CD14-positive monocyte (primary cell): ENCODE data around the gene TMTC1. TPM values are rescaled to one million over a fixed set of nuclear protein-coding genes. Genes with fewer than 3 reads are reported as not detected.

Experiments used
- DNase-seq, 3 donors: peaks; one replicate each; pipeline ENCODE4 v3.0.0-alpha.2; 2011 to 2022
- H2AFZ ChIP-seq: 2 replicates; pipeline ENCODE4 v1.6.0; 2012; ENCODE audit warnings: mild to moderate bottlenecking, low read depth, low read length, inconsistent platforms; ENCODE audit not compliant: insufficient read depth, poor library complexity, severe bottlenecking
- H3K27ac ChIP-seq, 2 donors: 1 replicate in 1 of 2; 2 replicates in 1 of 2; pipeline ENCODE4 v1.5.1; 2012 to 2013; ENCODE audit warnings: low read length in 2 of 2, control low read depth in 1 of 2, inconsistent platforms in 1 of 2, low read depth in 1 of 2, mild to moderate bottlenecking in 1 of 2
- H3K27me3 ChIP-seq, 2 donors: one replicate each; pipeline versions ENCODE4 v1.6.0 to v1.6.1; 2011 to 2013; ENCODE audit warnings: low read length in 2 of 2; ENCODE audit not compliant: control insufficient read depth in 2 of 2, insufficient read depth in 2 of 2
- H3K36me3 ChIP-seq, 2 donors: replicated peaks in 1 of 2; 1 replicate in 1 of 2; 2 replicates in 1 of 2; pipeline versions ENCODE4 v1.5.1 to v1.6.1; 2012 to 2013; ENCODE audit warnings: low read length in 2 of 2, control low read depth in 1 of 2, inconsistent platforms in 1 of 2, mild to moderate bottlenecking in 1 of 2; ENCODE audit not compliant: insufficient read depth in 2 of 2, control insufficient read depth in 1 of 2
- H3K4me1 ChIP-seq, 2 donors: 1 replicate in 1 of 2; 2 replicates in 1 of 2; pipeline versions ENCODE4 v1.5.1 to v1.6.1; 2012 to 2013; ENCODE audit warnings: low read length in 2 of 2, control low read depth in 1 of 2, inconsistent platforms in 1 of 2, mild to moderate bottlenecking in 1 of 2, moderate library complexity in 1 of 2; ENCODE audit not compliant: insufficient read depth in 2 of 2, control insufficient read depth in 1 of 2
- H3K4me2 ChIP-seq: replicated peaks from 2 replicates; pipeline ENCODE3; 2012; ENCODE audit warnings: low read length, moderate library complexity, mild to moderate bottlenecking; ENCODE audit not compliant: poor library complexity, severe bottlenecking; ENCODE audit errors: extremely low read depth
- H3K4me3 ChIP-seq, 3 experiments: fragments of 200-600 bp in 1 of 3; sonication (generic) in 1 of 3; replicated peaks in 1 of 3; 1 replicate in 2 of 3; 2 replicates in 1 of 3; pipeline ENCODE4 v1.5.1; 2011 to 2013; ENCODE audit warnings: low read length in 3 of 3, mild to moderate bottlenecking in 3 of 3, control low read depth in 2 of 3, low read depth in 2 of 3, inconsistent platforms in 1 of 3, moderate library complexity in 1 of 3
- H3K79me2 ChIP-seq: 2 replicates; pipeline ENCODE4 v1.6.0; 2012; ENCODE audit warnings: mild to moderate bottlenecking, control low read depth, inconsistent platforms, low read length, moderate library complexity; ENCODE audit not compliant: insufficient read depth
- H3K9ac ChIP-seq: 2 replicates; pipeline ENCODE4 v1.6.0; 2017; ENCODE audit warnings: low read length, mild to moderate bottlenecking; ENCODE audit not compliant: insufficient read depth, poor library complexity, severe bottlenecking
- H3K9me3 ChIP-seq, 2 donors: replicated peaks in 1 of 2; 1 replicate in 1 of 2; 2 replicates in 1 of 2; pipeline versions ENCODE4 v1.5.1 to v1.6.1; 2012 to 2013; ENCODE audit warnings: low read length in 2 of 2, control low read depth in 1 of 2; ENCODE audit not compliant: control insufficient read depth in 1 of 2, insufficient read depth in 1 of 2
- H4K20me1 ChIP-seq: 2 replicates; pipeline ENCODE4 v1.6.0; 2012; ENCODE audit warnings: mild to moderate bottlenecking, low read length, control low read depth, moderate library complexity; ENCODE audit not compliant: insufficient read depth
- H3K27ac Mint-ChIP-seq, 7 donors: one replicate each; pipeline ENCODE4 v1.8.0; 2020; ENCODE audit warnings: mild to moderate bottlenecking in 7 of 7, mixed read lengths in 7 of 7, moderate library complexity in 6 of 7, inconsistent platforms in 2 of 7
- H3K27me3 Mint-ChIP-seq, 3 donors: one replicate each; pipeline ENCODE4 v1.8.0; 2021 to 2022; ENCODE audit warnings: low read depth in 3 of 3, mild to moderate bottlenecking in 3 of 3, mixed read lengths in 3 of 3, moderate library complexity in 3 of 3, inconsistent platforms in 1 of 3
- H3K36me3 Mint-ChIP-seq, 2 donors: one replicate each; pipeline ENCODE4 v1.8.0; 2020; ENCODE audit warnings: mixed read lengths in 2 of 2, inconsistent platforms in 1 of 2, mild to moderate bottlenecking in 1 of 2
- H3K4me1 Mint-ChIP-seq: one replicate; pipeline ENCODE4 v1.8.0; 2020; ENCODE audit warnings: mild to moderate bottlenecking, mixed read lengths
- H3K4me3 Mint-ChIP-seq, 2 donors: one replicate each; pipeline ENCODE4 v1.8.0; 2020; ENCODE audit warnings: mild to moderate bottlenecking in 2 of 2, mixed read lengths in 2 of 2, moderate library complexity in 1 of 2
- H3K9me3 Mint-ChIP-seq, 7 donors: one replicate each; pipeline ENCODE4 v1.8.0; 2020 to 2022; ENCODE audit warnings: mixed read lengths in 7 of 7, mild to moderate bottlenecking in 6 of 7, moderate library complexity in 6 of 7, inconsistent platforms in 2 of 7
- WGBS: methylation state at CpG from one replicate; pipeline ENCODE4 v1.1.5; 2013; ENCODE audit warnings: missing lambda C conversion rate; ENCODE audit not compliant: insufficient coverage; 5-methylcytosine and 5-hydroxymethylcytosine counted together
- intact Hi-C, 2 donors: fragments of 100-400 bp; cut with micrococcal nuclease; formaldehyde crosslinking; loops; one replicate each; pipeline versions ENCODE4 v1.15.0 to v1.15.1; 2023
- polyA plus RNA-seq, 3 donors: library from polyadenylated mRNA; depleted of rRNA in 1 of 3; unstranded in 2 of 3; stranded (reverse) in 1 of 3; fragments of 300-500 nt in 2 of 3; fragments of >200 nt in 1 of 3; fragmentation: Illumina TruSeq in 2 of 3; gene quantifications; 1 replicate in 2 of 3; 2 replicates in 1 of 3; pipeline ENCODE4 v1.2.3, GENCODE V29; 2012 to 2021
- TF ChIP-seq, protein P1 (sequence below): fragments of 200-600 bp; IDR thresholded peaks from one replicate; pipeline ENCODE4 v1.8.0; 2022; ENCODE audit warnings: antibody characterized with exemption, mild to moderate bottlenecking

TMTC1 gene
- polyA plus RNA-seq, 3 donors: 0.57 to 5.6 (median 2.1) TPM

DNA sequence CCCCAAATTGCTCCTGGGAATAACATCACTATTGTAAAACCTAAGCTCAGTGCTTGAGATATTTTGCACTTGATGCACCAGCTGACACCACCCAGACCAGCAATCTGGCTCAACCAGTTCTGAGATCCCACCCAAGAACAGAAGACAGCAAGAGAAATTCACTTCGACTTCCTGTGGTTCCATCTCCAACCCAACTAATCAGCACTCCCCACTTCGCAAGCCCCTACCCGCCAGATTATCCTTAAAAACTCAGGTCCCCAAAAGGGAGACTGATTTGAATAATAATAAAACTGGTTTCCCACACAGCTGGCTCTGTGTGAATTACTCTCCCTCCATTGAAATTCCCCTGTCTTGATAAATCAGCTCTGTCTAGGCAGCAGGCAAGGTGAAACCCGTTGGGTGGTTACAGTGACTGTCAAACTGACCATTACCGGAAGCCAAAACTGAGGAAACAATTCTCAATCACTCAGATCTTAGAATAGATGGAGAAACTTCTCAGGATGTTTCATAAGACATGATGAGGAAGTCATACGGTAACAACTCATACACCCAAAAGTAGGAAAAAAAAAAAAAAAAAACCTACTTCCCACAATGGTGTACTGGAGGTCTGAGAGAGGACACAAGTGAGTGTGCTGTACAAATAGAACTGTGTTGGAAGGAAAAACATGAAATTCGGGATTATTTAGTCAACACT is 92.4 kb downstream of the TMTC1 start:
- Histone ChIP-seq H3K27ac (peak overlapping the region in 1 of 2 donors; percentile 30), H3K79me2 (no peaks in the 10 kb centered on the region), H3K9ac (no peak overlapping the region), H3K4me3 (peak overlapping the region in 1 of 3 experiments; percentile 36), H3K4me1 (peaks cover 11 to 17% of the 10 kb centered on the region in 2 donors), H3K36me3 (no peaks in the 10 kb centered on the region), H3K9me3 (peaks cover 6 to 10% of the 10 kb centered on the region in 2 donors), H3K4me2 (peak overlapping the region; percentile 29), H2AFZ (no peak overlapping the region), H4K20me1 (no peaks in the 10 kb centered on the region), H3K27me3 (peaks cover 0 to 3% of the 10 kb centered on the region in 2 donors)
- Mint-ChIP-seq H3K4me1 (peaks cover 18% of the 10 kb centered on the region), H3K36me3 (peaks cover 0 to 17% of the 10 kb centered on the region in 2 donors), H3K27me3 (peaks cover 4 to 5% (median 5%) of the 10 kb centered on the region in 3 donors), H3K9me3 (peaks cover 0 to 20% (median 12%) of the 10 kb centered on the region in 7 donors), H3K27ac (peak overlapping the region; percentile 24 to 96 (median 78)), H3K4me3 (peak overlapping the region; percentile 47 to 74)
- TF ChIP-seq, protein P1, sequence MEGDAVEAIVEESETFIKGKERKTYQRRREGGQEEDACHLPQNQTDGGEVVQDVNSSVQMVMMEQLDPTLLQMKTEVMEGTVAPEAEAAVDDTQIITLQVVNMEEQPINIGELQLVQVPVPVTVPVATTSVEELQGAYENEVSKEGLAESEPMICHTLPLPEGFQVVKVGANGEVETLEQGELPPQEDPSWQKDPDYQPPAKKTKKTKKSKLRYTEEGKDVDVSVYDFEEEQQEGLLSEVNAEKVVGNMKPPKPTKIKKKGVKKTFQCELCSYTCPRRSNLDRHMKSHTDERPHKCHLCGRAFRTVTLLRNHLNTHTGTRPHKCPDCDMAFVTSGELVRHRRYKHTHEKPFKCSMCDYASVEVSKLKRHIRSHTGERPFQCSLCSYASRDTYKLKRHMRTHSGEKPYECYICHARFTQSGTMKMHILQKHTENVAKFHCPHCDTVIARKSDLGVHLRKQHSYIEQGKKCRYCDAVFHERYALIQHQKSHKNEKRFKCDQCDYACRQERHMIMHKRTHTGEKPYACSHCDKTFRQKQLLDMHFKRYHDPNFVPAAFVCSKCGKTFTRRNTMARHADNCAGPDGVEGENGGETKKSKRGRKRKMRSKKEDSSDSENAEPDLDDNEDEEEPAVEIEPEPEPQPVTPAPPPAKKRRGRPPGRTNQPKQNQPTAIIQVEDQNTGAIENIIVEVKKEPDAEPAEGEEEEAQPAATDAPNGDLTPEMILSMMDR: no peak
- DNase-seq: peak; percentile 67 to 96 (median 82)
- intact Hi-C loops: no loop called here
- WGBS: no CpG with 5 or more reads among the region's 7 CpGs

GRCh38 chr12:29690728-29691127 is 93.0 kb downstream of the TMTC1 start:
- H3K36me3 Mint-ChIP-seq: peaks cover 0 to 17% of the 10 kb centered on the region in 2 donors
- WGBS: no CpG with 5 or more reads among the region's 1 CpG
- peak overlapping the region in 5 of 7 donors; percentile 62 to 96 (median 78) for H3K27ac Mint-ChIP-seq

More at GRCh38 chr12:29690728-29691127, 93.0 kb downstream of the TMTC1 start:
- peaks cover 0 to 8% of the 10 kb centered on the region in 2 donors for H3K27me3 ChIP-seq
- no peak for DNase-seq
- peaks cover 18% of the 10 kb centered on the region for H3K4me1 Mint-ChIP-seq
- H3K36me3 ChIP-seq: no peaks in the 10 kb centered on the region
- no peak overlapping the region for H2AFZ ChIP-seq
- no peak overlapping the region for H3K4me3 ChIP-seq
- no peak overlapping the region for H3K9ac ChIP-seq
- H3K4me1 ChIP-seq: peaks cover 11 to 17% of the 10 kb centered on the region in 2 donors
- peaks cover 6 to 8% (median 7%) of the 10 kb centered on the region in 3 donors for H3K27me3 Mint-ChIP-seq
- H3K4me3 Mint-ChIP-seq: peak overlapping the region in 1 of 2 donors; percentile 74
- TF ChIP-seq, protein P1: no peak
- H3K9me3 ChIP-seq: peaks cover 6 to 10% of the 10 kb centered on the region in 2 donors
- intact Hi-C loops: no loop called here
- H4K20me1 ChIP-seq: no peaks in the 10 kb centered on the region
- peak overlapping the region in 1 of 2 donors; percentile 30 for H3K27ac ChIP-seq
- H3K79me2 ChIP-seq: no peaks in the 10 kb centered on the region
- no peak overlapping the region for H3K4me2 ChIP-seq
- H3K9me3 Mint-ChIP-seq: peaks cover 0 to 20% (median 12%) of the 10 kb centered on the region in 7 donors
